ENCODE data around the gene NFATC1. TPM values are rescaled to one million over a fixed set of nuclear protein-coding genes. Genes with fewer than 3 reads are reported as not detected.

NFATC1 gene
- total and polyA plus RNA-seq, 2 donors (not counting 1 experiment from before 2014, with no cell fraction given): 0.92 to 4.3 TPM

DNA sequence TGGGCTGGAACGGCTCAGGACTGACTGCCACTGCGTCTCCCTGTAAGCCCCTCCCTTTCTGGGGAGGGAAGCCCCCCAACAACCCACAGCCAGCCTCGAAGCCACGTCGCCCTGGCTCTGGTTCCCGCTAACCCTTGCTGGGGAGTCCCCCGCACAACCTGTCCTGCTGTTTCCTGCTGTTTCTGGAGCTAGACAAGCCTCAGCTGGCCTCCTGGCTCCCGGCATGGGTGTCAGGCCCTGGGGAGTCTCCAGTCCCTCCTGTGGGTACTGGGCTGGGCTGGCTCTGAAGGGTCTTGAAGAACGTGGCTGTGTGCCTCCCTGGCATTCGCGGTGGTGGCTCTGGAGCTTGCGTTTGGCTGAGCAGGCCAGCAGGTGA, 20.9 kb downstream of the NFATC1 start:
- H4K20me1 ChIP-seq (ENCODE audit: control insufficient read depth, extremely low read depth, insufficient read depth, low read length): no peaks in the 10 kb centered on the region

DNA sequence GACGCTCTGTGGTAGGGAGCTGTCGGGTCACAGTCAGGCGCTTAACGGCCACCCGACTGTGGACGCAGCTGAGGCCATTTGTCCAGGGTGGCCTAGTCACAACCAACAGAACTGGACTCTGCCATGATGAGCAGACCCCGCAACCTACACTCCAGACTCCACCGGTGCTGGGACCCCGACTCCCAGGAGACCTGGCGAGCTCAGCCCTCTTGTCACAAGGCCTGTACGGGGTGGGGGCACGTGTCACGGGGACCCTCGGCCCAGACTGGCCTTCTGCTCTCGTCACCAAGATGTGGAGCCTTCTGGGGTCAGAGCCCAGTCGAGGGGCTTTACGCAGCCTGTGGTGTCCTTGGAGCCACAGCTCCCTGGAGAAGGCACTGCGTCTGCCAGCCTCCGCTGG, 22.5 kb downstream of the NFATC1 start:
- Histone ChIP-seq H3K27me3 (ENCODE audit: control insufficient read depth, insufficient read depth, low read length) (no peaks in the 10 kb centered on the region), H2AFZ (ENCODE audit: low read length) (no peak overlapping the region), H3K79me2 (ENCODE audit: control insufficient read depth, insufficient read depth, low read length) (no peaks in the 10 kb centered on the region), H3K36me3 (ENCODE audit: control insufficient read depth, insufficient read depth, low read length) (no peaks in the 10 kb centered on the region), H3K9ac (ENCODE audit: insufficient read depth, low read length) (no peak overlapping the region), H3K27ac (ENCODE audit: insufficient read depth, low read length) (no peak overlapping the region), H4K20me1 (ENCODE audit: control insufficient read depth, extremely low read depth, insufficient read depth, low read length) (no peaks in the 10 kb centered on the region), H3K4me2 (ENCODE audit: extremely low read depth, insufficient read depth, low read length) (no peak overlapping the region), H3K4me1 (ENCODE audit: control insufficient read depth, extremely low read depth, insufficient read depth, low read length) (no peaks in the 10 kb centered on the region), H3K9me3 (ENCODE audit: control insufficient read depth, insufficient read depth, low read depth, low read length) (no peaks in the 10 kb centered on the region), H3K4me3 (replicated peaks in 1 of 4; ENCODE audit: control extremely low read depth in 1 of 4, insufficient read depth in 1 of 4, low read depth in 3 of 4, low read length in 4 of 4) (no peak overlapping the region)
- TF ChIP-seq, protein P1, sequence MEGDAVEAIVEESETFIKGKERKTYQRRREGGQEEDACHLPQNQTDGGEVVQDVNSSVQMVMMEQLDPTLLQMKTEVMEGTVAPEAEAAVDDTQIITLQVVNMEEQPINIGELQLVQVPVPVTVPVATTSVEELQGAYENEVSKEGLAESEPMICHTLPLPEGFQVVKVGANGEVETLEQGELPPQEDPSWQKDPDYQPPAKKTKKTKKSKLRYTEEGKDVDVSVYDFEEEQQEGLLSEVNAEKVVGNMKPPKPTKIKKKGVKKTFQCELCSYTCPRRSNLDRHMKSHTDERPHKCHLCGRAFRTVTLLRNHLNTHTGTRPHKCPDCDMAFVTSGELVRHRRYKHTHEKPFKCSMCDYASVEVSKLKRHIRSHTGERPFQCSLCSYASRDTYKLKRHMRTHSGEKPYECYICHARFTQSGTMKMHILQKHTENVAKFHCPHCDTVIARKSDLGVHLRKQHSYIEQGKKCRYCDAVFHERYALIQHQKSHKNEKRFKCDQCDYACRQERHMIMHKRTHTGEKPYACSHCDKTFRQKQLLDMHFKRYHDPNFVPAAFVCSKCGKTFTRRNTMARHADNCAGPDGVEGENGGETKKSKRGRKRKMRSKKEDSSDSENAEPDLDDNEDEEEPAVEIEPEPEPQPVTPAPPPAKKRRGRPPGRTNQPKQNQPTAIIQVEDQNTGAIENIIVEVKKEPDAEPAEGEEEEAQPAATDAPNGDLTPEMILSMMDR (conservative IDR thresholded peaks at IDR 0.05 in 1 of 2, IDR thresholded peaks at IDR 0.05 in 1 of 2; ENCODE audit: low read depth in 1 of 2, low read length in 2 of 2): no peak
- no peak for TF ChIP-seq EZH2 (IDR thresholded peaks at IDR 0.05; ENCODE audit: low read length, missing control alignments)
- no peak for DNase-seq (ENCODE audit: low read depth in 2 of 2)

More for the DNA sequence above, 20.9 kb downstream of the NFATC1 start:
- no peaks in the 10 kb centered on the region for H3K27me3 ChIP-seq (ENCODE audit: control insufficient read depth, insufficient read depth, low read length)
- no peaks in the 10 kb centered on the region for H3K4me1 ChIP-seq (ENCODE audit: control insufficient read depth, extremely low read depth, insufficient read depth, low read length)
- H3K27ac ChIP-seq (ENCODE audit: insufficient read depth, low read length): no peak overlapping the region
- no peak for TF ChIP-seq EZH2 (IDR thresholded peaks at IDR 0.05; ENCODE audit: low read length, missing control alignments)
- TF ChIP-seq, protein P1 (conservative IDR thresholded peaks at IDR 0.05 in 1 of 2, IDR thresholded peaks at IDR 0.05 in 1 of 2; ENCODE audit: low read depth in 1 of 2, low read length in 2 of 2): no peak
- DNase-seq (ENCODE audit: low read depth in 2 of 2): no peak
- no peak overlapping the region for H3K4me3 ChIP-seq (replicated peaks in 1 of 4; ENCODE audit: control extremely low read depth in 1 of 4, insufficient read depth in 1 of 4, low read depth in 3 of 4, low read length in 4 of 4)
- H3K9ac ChIP-seq (ENCODE audit: insufficient read depth, low read length): no peak overlapping the region
- H3K79me2 ChIP-seq (ENCODE audit: control insufficient read depth, insufficient read depth, low read length): no peaks in the 10 kb centered on the region
- H3K36me3 ChIP-seq (ENCODE audit: control insufficient read depth, insufficient read depth, low read length): no peaks in the 10 kb centered on the region
- H3K9me3 ChIP-seq (ENCODE audit: control insufficient read depth, insufficient read depth, low read depth, low read length): no peaks in the 10 kb centered on the region
- H3K4me2 ChIP-seq (ENCODE audit: extremely low read depth, insufficient read depth, low read length): no peak overlapping the region
- H2AFZ ChIP-seq (ENCODE audit: low read length): no peak overlapping the region

DNA sequence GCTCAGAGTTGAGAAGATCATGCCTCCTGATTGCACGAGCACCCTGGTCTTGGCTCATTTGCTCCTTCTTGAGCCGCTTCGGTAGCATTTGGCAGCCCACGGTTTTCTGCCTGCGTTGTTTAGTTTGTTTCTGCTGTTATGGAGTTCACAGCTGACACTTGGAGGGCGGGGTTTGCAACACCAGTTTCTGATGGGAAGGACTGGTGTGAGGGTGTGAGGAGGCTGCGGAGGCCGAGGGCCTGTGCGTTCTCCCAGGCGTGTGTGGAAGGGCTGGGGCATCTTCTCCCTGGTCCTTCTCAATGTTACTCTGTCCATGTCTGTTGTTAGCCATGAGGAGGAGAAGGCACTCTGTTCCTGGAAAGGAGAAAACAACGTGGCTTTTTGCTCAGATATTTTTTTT, 22.9 kb downstream of the NFATC1 start:
- no peak for DNase-seq (ENCODE audit: low read depth in 2 of 2)
- no peak overlapping the region for H3K27ac ChIP-seq (ENCODE audit: insufficient read depth, low read length)

More for the DNA sequence above, 22.9 kb downstream of the NFATC1 start:
- H3K4me1 ChIP-seq (ENCODE audit: control insufficient read depth, extremely low read depth, insufficient read depth, low read length): no peaks in the 10 kb centered on the region
- H3K4me2 ChIP-seq (ENCODE audit: extremely low read depth, insufficient read depth, low read length): no peak overlapping the region
- H3K9ac ChIP-seq (ENCODE audit: insufficient read depth, low read length): no peak overlapping the region
- H2AFZ ChIP-seq (ENCODE audit: low read length): no peak overlapping the region
- TF ChIP-seq, protein P1 (conservative IDR thresholded peaks at IDR 0.05 in 1 of 2, IDR thresholded peaks at IDR 0.05 in 1 of 2; ENCODE audit: low read depth in 1 of 2, low read length in 2 of 2): no peak
- no peak for TF ChIP-seq EZH2 (IDR thresholded peaks at IDR 0.05; ENCODE audit: low read length, missing control alignments)
- no peaks in the 10 kb centered on the region for H3K36me3 ChIP-seq (ENCODE audit: control insufficient read depth, insufficient read depth, low read length)
- no peaks in the 10 kb centered on the region for H4K20me1 ChIP-seq (ENCODE audit: control insufficient read depth, extremely low read depth, insufficient read depth, low read length)
- H3K4me3 ChIP-seq (replicated peaks in 1 of 4; ENCODE audit: control extremely low read depth in 1 of 4, insufficient read depth in 1 of 4, low read depth in 3 of 4, low read length in 4 of 4): no peak overlapping the region
- no peaks in the 10 kb centered on the region for H3K79me2 ChIP-seq (ENCODE audit: control insufficient read depth, insufficient read depth, low read length)
- H3K9me3 ChIP-seq (ENCODE audit: control insufficient read depth, insufficient read depth, low read depth, low read length): no peaks in the 10 kb centered on the region
- no peaks in the 10 kb centered on the region for H3K27me3 ChIP-seq (ENCODE audit: control insufficient read depth, insufficient read depth, low read length)
